IMR-90 (cell line): ENCODE results near the gene KAT2A. TPM values are rescaled to one million over a fixed set of nuclear protein-coding genes. Genes with fewer than 3 reads are reported as not detected.

Experiments used
- ATAC-seq: fragments of 200-7000 bp; cut with Tn5 transposase; 2 replicates; pipeline ENCODE4 v1.9.1; 2020; ENCODE audit warnings: low read depth, mild to moderate bottlenecking, moderate library complexity
- BruUV-seq: library from RNA; stranded (reverse); fragments of 400-500 nt; replicated peaks from 2 replicates; lab custom pipeline; 2021; lab: Mats Ljungman, UMichigan
- CTCF ChIA-PET: fragments of 300-600 bp; formaldehyde crosslinking; extraction: SDS; loops from one replicate; lab custom pipeline; 2021; ENCODE audit warnings: antibody characterized with exemption; lab: Yijun Ruan, JAX
- POLR2A ChIA-PET: fragments of 300-600 bp; sonication (Branson Sonifier 250); formaldehyde crosslinking; loops from one replicate; lab custom pipeline; 2022; ENCODE audit warnings: antibody characterized with exemption; ENCODE audit not compliant: unreplicated experiment; lab: Charles Lee
- DNase-seq: peaks from one replicate; pipeline ENCODE4 v3.0.0; 2013
- H2AFZ ChIP-seq: replicated peaks from 2 replicates; pipeline ENCODE3; 2013; ENCODE audit warnings: low read length, mild to moderate bottlenecking; ENCODE audit not compliant: poor library complexity
- H2AK5ac ChIP-seq: 2 replicates; pipeline ENCODE4 v1.6.1; 2013; ENCODE audit warnings: low read depth, low read length, inconsistent platforms
- H2AK9ac ChIP-seq: replicated peaks from 2 replicates; pipeline ENCODE3; 2013; ENCODE audit warnings: mild to moderate bottlenecking, low read depth, low read length, moderate library complexity; ENCODE audit not compliant: poor library complexity
- H2BK120ac ChIP-seq: 2 replicates; pipeline ENCODE4 v1.6.1; 2013; ENCODE audit warnings: low read depth, low read length, inconsistent platforms
- H2BK15ac ChIP-seq: 3 replicates; pipeline ENCODE4 v1.6.1; 2013; ENCODE audit warnings: low read depth, low read length, inconsistent platforms
- H2BK20ac ChIP-seq: 2 replicates; pipeline ENCODE4 v1.6.1; 2013; ENCODE audit warnings: low read depth, mild to moderate bottlenecking, inconsistent platforms, low read length, moderate library complexity
- H2BK5ac ChIP-seq: 2 replicates; pipeline ENCODE4 v1.6.1; 2013; ENCODE audit warnings: mild to moderate bottlenecking, low read depth, low read length, inconsistent platforms; ENCODE audit not compliant: poor library complexity, severe bottlenecking
- H3K14ac ChIP-seq: replicated peaks from 2 replicates; pipeline ENCODE4 v1.6.1; 2013; ENCODE audit warnings: low read depth, low read length, inconsistent platforms
- H3K18ac ChIP-seq: 2 replicates; pipeline ENCODE4 v1.6.1; 2013; ENCODE audit warnings: low read depth, low read length, control low read depth
- H3K23ac ChIP-seq: 2 replicates; pipeline ENCODE4 v1.6.1; 2013; ENCODE audit warnings: low read depth, low read length, inconsistent platforms
- H3K27ac ChIP-seq: 2 replicates; pipeline ENCODE4 v1.5.1; 2013; ENCODE audit warnings: mild to moderate bottlenecking, control low read depth, low read length; ENCODE audit not compliant: insufficient read depth
- H3K27me3 ChIP-seq: 2 replicates; pipeline ENCODE4 v1.6.1; 2013; ENCODE audit warnings: low read length; ENCODE audit not compliant: control insufficient read depth, insufficient read depth
- H3K36me3 ChIP-seq: 2 replicates; pipeline ENCODE4 v1.6.1; 2013; ENCODE audit warnings: low read length, mixed read lengths; ENCODE audit not compliant: control insufficient read depth, insufficient read depth
- H3K4ac ChIP-seq: 2 replicates; pipeline ENCODE4 v1.6.1; 2013; ENCODE audit warnings: low read depth, low read length, inconsistent platforms
- H3K4me1 ChIP-seq: 2 replicates; pipeline ENCODE4 v1.6.1; 2013; ENCODE audit warnings: low read length, mixed read lengths; ENCODE audit not compliant: control insufficient read depth, insufficient read depth
- H3K4me2 ChIP-seq: 2 replicates; pipeline ENCODE4 v1.6.1; 2013; ENCODE audit warnings: low read depth, mild to moderate bottlenecking, control low read depth, low read length, moderate library complexity
- H3K4me3 ChIP-seq: 2 replicates; pipeline ENCODE4 v1.5.1; 2013; ENCODE audit warnings: low read depth, mild to moderate bottlenecking, control low read depth, low read length, moderate library complexity; ENCODE audit not compliant: insufficient read depth
- H3K56ac ChIP-seq: 2 replicates; pipeline ENCODE4 v1.6.1; 2013; ENCODE audit warnings: low read length, inconsistent platforms; ENCODE audit not compliant: insufficient read depth; ENCODE audit errors: extremely low read depth
- H3K79me1 ChIP-seq, 2 experiments: 2 replicates each; pipeline ENCODE4 v1.6.1; 2013; ENCODE audit warnings: low read length in 2 of 2, inconsistent platforms in 1 of 2, low read depth in 1 of 2
- H3K9ac ChIP-seq: 2 replicates; pipeline ENCODE4 v1.6.1; 2013; ENCODE audit warnings: low read depth, low read length, control low read depth
- H3K9me1 ChIP-seq: 2 replicates; pipeline ENCODE4 v1.6.1; 2013; ENCODE audit warnings: low read length, inconsistent platforms; ENCODE audit not compliant: insufficient read depth
- H3K9me3 ChIP-seq: 2 replicates; pipeline ENCODE4 v1.6.1; 2013; ENCODE audit warnings: low read length; ENCODE audit not compliant: control insufficient read depth, insufficient read depth
- H4K20me1 ChIP-seq: 2 replicates; pipeline ENCODE4 v1.6.1; 2013; ENCODE audit warnings: low read length, inconsistent platforms; ENCODE audit not compliant: insufficient read depth
- H4K5ac ChIP-seq: 2 replicates; pipeline ENCODE4 v1.6.1; 2013; ENCODE audit warnings: mild to moderate bottlenecking, low read depth, low read length, control low read depth
- H4K8ac ChIP-seq, 2 experiments: 2 replicates each; pipeline ENCODE4 v1.6.1; 2013; ENCODE audit warnings: low read depth in 2 of 2, low read length in 2 of 2, control low read depth in 1 of 2, inconsistent platforms in 1 of 2
- H4K91ac ChIP-seq: 2 replicates; pipeline ENCODE4 v1.6.1; 2013; ENCODE audit warnings: low read depth, low read length, inconsistent platforms; ENCODE audit not compliant: insufficient read depth
- FOS ChIP-seq: fragments of 150-350 bp; IDR thresholded peaks from 2 replicates; pipeline ENCODE4 v1.6.1; 2016; ENCODE audit warnings: low read depth, low read length
- MAFK ChIP-seq: IDR thresholded peaks from 2 replicates; pipeline ENCODE4 v1.6.1; 2012; ENCODE audit warnings: low read depth, low read length, improper control_type of control experiment
- MXI1 ChIP-seq: IDR thresholded peaks from 2 replicates; pipeline ENCODE4 v1.6.1; 2012; ENCODE audit warnings: low read depth, mild to moderate bottlenecking, low read length, moderate library complexity, borderline replicate concordance
- NFE2L2 ChIP-seq: fragments of 150-350 bp; IDR thresholded peaks from 2 replicates; pipeline ENCODE4 v1.6.1; 2016; ENCODE audit warnings: low read depth, mild to moderate bottlenecking, low read length
- RAD21 ChIP-seq: IDR thresholded peaks from 2 replicates; pipeline ENCODE4 v1.6.1; 2012; ENCODE audit warnings: low read length, improper control_type of control experiment
- WGBS, 2 experiments: methylation state at CpG; one replicate each; pipeline versions ENCODE4 v1.1.5 to v1.1.7; 2013; ENCODE audit warnings: missing lambda C conversion rate in 2 of 2; ENCODE audit not compliant: insufficient read length in 1 of 2; ENCODE audit errors: extremely low coverage in 2 of 2; 5-methylcytosine and 5-hydroxymethylcytosine counted together
- dilution Hi-C: fragments of 300-500 bp; cut with HindIII; formaldehyde crosslinking; loops from one replicate; pipeline ENCODE4 v1.14.3; 2018; ENCODE audit warnings: low sequenced_read_pairs; ENCODE audit not compliant: unreplicated experiment
- in situ Hi-C: fragments of 300-500 bp; cut with MboI; formaldehyde crosslinking; loops from 3 replicates; pipeline ENCODE4 v1.14.3; 2019; ENCODE audit warnings: low sequenced_read_pairs, inconsistent platforms, mixed read lengths
- intact Hi-C: fragments of 100-400 bp; cut with micrococcal nuclease; formaldehyde crosslinking; loops from 2 replicates; pipeline ENCODE4 v1.10.0; 2022
- polyA plus RNA-seq, 3 experiments: library from polyadenylated mRNA; depleted of rRNA; stranded (reverse); fragments of >200 nt; gene quantifications; 2 replicates each; pipeline ENCODE4 v1.2.3, GENCODE V29; 2012; ENCODE audit warnings: low replicate concordance in 1 of 3
- total RNA-seq: library from RNA; depleted of rRNA; stranded (reverse); fragments of >200 nt; gene quantifications from 2 replicates; pipeline ENCODE4 v1.2.3, GENCODE V29; 2012; rRNA removed

Gene KAT2A
- total and polyA plus RNA-seq, 2 of the 4 experiments (the other 2 are of a cell fraction): 6.3 to 28.2 TPM

DNA sequence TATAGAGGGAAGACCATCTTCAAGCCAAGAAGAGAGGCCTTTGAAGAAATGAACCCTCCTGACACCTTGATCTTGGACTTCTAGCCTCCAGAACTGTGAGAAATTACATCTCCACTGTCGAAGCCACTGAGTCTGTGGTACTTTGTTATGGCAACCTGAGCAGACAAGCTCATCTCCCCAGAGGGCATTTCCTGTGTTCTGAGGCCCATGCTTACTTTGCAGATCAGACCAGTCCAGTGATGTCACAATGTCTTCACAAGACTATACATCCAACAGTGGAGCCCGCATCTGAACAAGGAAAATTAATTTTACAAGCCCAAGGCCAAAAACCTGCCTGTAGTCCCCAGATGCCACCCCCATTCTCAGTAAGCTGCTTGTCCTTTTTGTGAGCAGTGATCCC, 56.0 kb downstream of the KAT2A start:
- H3K23ac ChIP-seq: no peak overlapping the region
- H3K14ac ChIP-seq: no peak overlapping the region
- ATAC-seq: no peak
- no peak overlapping the region for H4K91ac ChIP-seq
- in situ Hi-C loops: no loop called here
- no peak overlapping the region for H3K4me3 ChIP-seq
- no peak overlapping the region for H2BK15ac ChIP-seq
- no peaks in the 10 kb centered on the region for H3K36me3 ChIP-seq
- 50% methylated on average over 1 of the region's 2 CpGs; no CpG with 5 or more reads in 1 of the 2 experiments for WGBS, 2 experiments
- H4K20me1 ChIP-seq: no peaks in the 10 kb centered on the region; the same call in 1 of the 2 replicates
- no peaks in the 10 kb centered on the region for H3K4me1 ChIP-seq
- ChIA-PET POLR2A (no interaction called here), CTCF (interaction anchor here (0.6 to 1.5 kb wide), 2 partner anchors 36 to 43 kb away, joined by 3 to 5 read pairs; no protein-coding TSS in a partner anchor)
- no peaks in the 10 kb centered on the region for H3K9me3 ChIP-seq
- H3K27me3 ChIP-seq: peaks cover 47% of the 10 kb centered on the region
- no peak overlapping the region for H2BK120ac ChIP-seq
- H4K8ac ChIP-seq: no peak overlapping the region
- no peak overlapping the region for H2AFZ ChIP-seq
- no peak overlapping the region for H4K5ac ChIP-seq
- TF ChIP-seq RAD21 (no peak), NFE2L2 (no peak), FOS (no peak), MAFK (no peak), MXI1 (no peak)
- no peak overlapping the region for H2BK20ac ChIP-seq
- intact Hi-C loops: no loop called here
- H3K79me1 ChIP-seq: no peaks in the 10 kb centered on the region
- H2BK5ac ChIP-seq: no peak overlapping the region
- BruUV-seq: no TSS peak
- H3K56ac ChIP-seq: no peak overlapping the region
- H3K18ac ChIP-seq: no peak overlapping the region
- no peak overlapping the region for H3K4ac ChIP-seq
- H3K9me1 ChIP-seq: no peaks in the 10 kb centered on the region
- no peak overlapping the region for H3K9ac ChIP-seq
- no peak overlapping the region for H3K4me2 ChIP-seq
- DNase-seq: no peak
- no peak overlapping the region for H3K27ac ChIP-seq
- H2AK5ac ChIP-seq: no peak overlapping the region
- dilution Hi-C loops: no loop called here
- no peak overlapping the region for H2AK9ac ChIP-seq

Other genes starting within 250 kb of the KAT2A start
- gene ACLY, start 202.4 kb downstream of the KAT2A start, total RNA-seq: 228 and 230 TPM in 2 replicates
- gene ACLY, start 202.4 kb downstream of the KAT2A start, polyA plus RNA-seq (2012; rRNA removed): 167 and 170 TPM in 2 replicates
- 0.54 and 0.56 TPM in 2 replicates for gene ODAD4, start 190.8 kb downstream of the KAT2A start, total RNA-seq
- gene ODAD4, start 190.8 kb downstream of the KAT2A start, polyA plus RNA-seq (2012; rRNA removed): 0.37 and 0.38 TPM in 2 replicates
- gene CNP, start 154.6 kb downstream of the KAT2A start, total RNA-seq: 45.5 and 50.3 TPM in 2 replicates
- gene CNP, start 154.6 kb downstream of the KAT2A start, polyA plus RNA-seq (2012; rRNA removed): 46.4 and 56.5 TPM in 2 replicates
- 71.7 and 76.9 TPM in 2 replicates for gene DNAJC7, start 103.9 kb downstream of the KAT2A start, total RNA-seq
- 42.3 and 49.3 TPM in 2 replicates for gene DNAJC7, start 103.9 kb downstream of the KAT2A start, polyA plus RNA-seq (2012; rRNA removed)
- gene NKIRAS2, start 101.3 kb downstream of the KAT2A start, total RNA-seq: 20.8 and 25.6 TPM in 2 replicates
- gene NKIRAS2, start 101.3 kb downstream of the KAT2A start, polyA plus RNA-seq (2012; rRNA removed): 51.8 and 55.1 TPM in 2 replicates
- gene C17orf113, start 70.8 kb downstream of the KAT2A start, total RNA-seq: under 0.01 TPM in 1 of 2 replicates, not detected in the other
- 0.03 and 0.07 TPM in 2 replicates for gene C17orf113, start 70.8 kb downstream of the KAT2A start, polyA plus RNA-seq (2012; rRNA removed)
- gene ZNF385C, start 22.9 kb downstream of the KAT2A start, total RNA-seq: not detected in 2 replicates
- gene ZNF385C, start 22.9 kb downstream of the KAT2A start, polyA plus RNA-seq (2012; rRNA removed): not detected in 2 replicates
- gene DHX58, start 8.7 kb downstream of the KAT2A start, total RNA-seq: 1.1 and 1.4 TPM in 2 replicates
- 1.9 and 2.8 TPM in 2 replicates for gene DHX58, start 8.7 kb downstream of the KAT2A start, polyA plus RNA-seq (2012; rRNA removed)
- not detected in 2 replicates for gene HSPB9, start 1.4 kb upstream of the KAT2A start, total RNA-seq
- not detected in 2 replicates for gene HSPB9, start 1.4 kb upstream of the KAT2A start, polyA plus RNA-seq (2012; rRNA removed)
- gene RAB5C, start 33.6 kb upstream of the KAT2A start, total RNA-seq: 112 and 126 TPM in 2 replicates
- 277 and 312 TPM in 2 replicates for gene RAB5C, start 33.6 kb upstream of the KAT2A start, polyA plus RNA-seq (2012; rRNA removed)
- gene KCNH4, start 59.8 kb upstream of the KAT2A start, total RNA-seq: not detected in 2 replicates
- 0.03 and 0.06 TPM in 2 replicates for gene KCNH4, start 59.8 kb upstream of the KAT2A start, polyA plus RNA-seq (2012; rRNA removed)
- not detected in 2 replicates for gene HCRT, start 64.1 kb upstream of the KAT2A start, total RNA-seq
- gene HCRT, start 64.1 kb upstream of the KAT2A start, polyA plus RNA-seq (2012; rRNA removed): not detected in 2 replicates
- 4.4 and 8.1 TPM in 2 replicates for gene GHDC, start 73.1 kb upstream of the KAT2A start, total RNA-seq
- 5.2 and 6.1 TPM in 2 replicates for gene GHDC, start 73.1 kb upstream of the KAT2A start, polyA plus RNA-seq (2012; rRNA removed)
- 21.7 and 24.4 TPM in 2 replicates for gene STAT5B, start 155.0 kb upstream of the KAT2A start, total RNA-seq
- 28.7 and 29.6 TPM in 2 replicates for gene STAT5B, start 155.0 kb upstream of the KAT2A start, polyA plus RNA-seq (2012; rRNA removed)
- 1.3 and 1.4 TPM in 2 replicates for gene STAT5A, start 167.1 kb upstream of the KAT2A start, total RNA-seq
- gene STAT5A, start 167.1 kb upstream of the KAT2A start, polyA plus RNA-seq (2012; rRNA removed): 1.4 and 1.5 TPM in 2 replicates